ENCODE measurements around the gene PEX5. TPM values are rescaled to one million over a fixed set of nuclear protein-coding genes. Genes with fewer than 3 reads are reported as not detected.

Gene PEX5
- total RNA-seq, 1 donor from 2014 or later, result 31.2 TPM

GRCh38 chr12:7219599-7220243, 30.2 kb downstream of the PEX5 start:
- no peaks in the 10 kb centered on the region for H3K36me3 ChIP-seq
- no peak overlapping the region for H3K4me3 ChIP-seq
- no peaks in the 10 kb centered on the region for H3K9me3 ChIP-seq
- H3K4me1 ChIP-seq, result no peaks in the 10 kb centered on the region
- TF ChIP-seq CTCF (IDR thresholded peaks at IDR 0.05), result peak; percentile 35 to 81 (median 76)
- no peak for TF ChIP-seq POLR2AphosphoS5 (IDR thresholded peaks at IDR 0.05; ENCODE audit: insufficient read depth in 1 of 2, low read depth in 1 of 2)
- intact Hi-C loops (cut with DNase I), result loop anchor here (5.0 kb wide), 1 partner anchor 418 kb away; no protein-coding TSS in a partner anchor
- no peak for DNase-seq (ENCODE audit: extremely low spot score in 2 of 2)
- H3K27ac ChIP-seq, result no peak overlapping the region
- H3K27me3 ChIP-seq, result no peaks in the 10 kb centered on the region

- intact Hi-C loops (cut with DNase I), result no loop called here
- TF ChIP-seq POLR2A (IDR thresholded peaks at IDR 0.05), result no peak
- no peak for TF ChIP-seq POLR2AphosphoS5 (IDR thresholded peaks at IDR 0.05; ENCODE audit: insufficient read depth in 1 of 2, low read depth in 1 of 2)
- TF ChIP-seq CTCF (IDR thresholded peaks at IDR 0.05), result no peak
- no peaks in the 10 kb centered on the region for H3K36me3 ChIP-seq
- no peaks in the 10 kb centered on the region for H3K27me3 ChIP-seq
- no peak overlapping the region for H3K27ac ChIP-seq
- H3K9me3 ChIP-seq, result no peaks in the 10 kb centered on the region
- H3K4me1 ChIP-seq, result no peaks in the 10 kb centered on the region
- DNase-seq (ENCODE audit: extremely low spot score in 2 of 2), result no peak
- H3K4me3 ChIP-seq, result no peak overlapping the region
Measured at GRCh38 chr12:7221486-7221885, 32.0 kb downstream of the PEX5 start.

GRCh38 chr12:7229741-7230140, 40.3 kb downstream of the PEX5 start:
- no peak for DNase-seq (ENCODE audit: extremely low spot score in 2 of 2)
- H3K36me3 ChIP-seq, result no peaks in the 10 kb centered on the region
- no peak overlapping the region for H3K4me3 ChIP-seq
- TF ChIP-seq POLR2A (IDR thresholded peaks at IDR 0.05) (no peak), POLR2AphosphoS5 (IDR thresholded peaks at IDR 0.05; ENCODE audit: insufficient read depth in 1 of 2, low read depth in 1 of 2) (no peak), CTCF (IDR thresholded peaks at IDR 0.05) (no peak)
- no peaks in the 10 kb centered on the region for H3K4me1 ChIP-seq
- no peaks in the 10 kb centered on the region for H3K9me3 ChIP-seq
- no peak overlapping the region for H3K27ac ChIP-seq
- H3K27me3 ChIP-seq, result no peaks in the 10 kb centered on the region
- intact Hi-C loops (cut with DNase I), result no loop called here

- Histone ChIP-seq H3K27ac (no peak overlapping the region), H3K36me3 (no peaks in the 10 kb centered on the region), H3K4me1 (no peaks in the 10 kb centered on the region), H3K9me3 (no peaks in the 10 kb centered on the region), H3K27me3 (no peaks in the 10 kb centered on the region), H3K4me3 (no peak overlapping the region)
- TF ChIP-seq CTCF (IDR thresholded peaks at IDR 0.05) (no peak), POLR2AphosphoS5 (IDR thresholded peaks at IDR 0.05; ENCODE audit: insufficient read depth in 1 of 2, low read depth in 1 of 2) (no peak), POLR2A (IDR thresholded peaks at IDR 0.05) (no peak)
- DNase-seq (ENCODE audit: extremely low spot score in 2 of 2), result no peak
- intact Hi-C loops (cut with DNase I), result no loop called here
Measured at GRCh38 chr12:7241404-7242005, 52.0 kb downstream of the PEX5 start.

All from vagina (tissue), 2 donors.